ENCODE measurements around the gene HTRA2. TPM values are rescaled to one million over a fixed set of nuclear protein-coding genes. Genes with fewer than 3 reads are reported as not detected.

The HTRA2 gene
- polyA plus RNA-seq, 1 donor = 28.8 TPM

Other genes with a start within 250 kb of the HTRA2 start
- gene SLC4A5, start 186.5 kb upstream of the HTRA2 start, polyA plus RNA-seq (ENCODE audit: insufficient read length) = 2.0 TPM
- 98.0 TPM for gene DCTN1, start 149.6 kb upstream of the HTRA2 start, polyA plus RNA-seq (ENCODE audit: insufficient read length)
- gene C2orf81, start 108.3 kb upstream of the HTRA2 start, polyA plus RNA-seq (ENCODE audit: insufficient read length) = 2.2 TPM
- 8.7 TPM for gene WDR54, start 108.2 kb upstream of the HTRA2 start, polyA plus RNA-seq (ENCODE audit: insufficient read length)
- 50.9 TPM for gene RTKN, start 88.0 kb upstream of the HTRA2 start, polyA plus RNA-seq (ENCODE audit: insufficient read length)
- gene INO80B, start 74.8 kb upstream of the HTRA2 start, polyA plus RNA-seq (ENCODE audit: insufficient read length) = 19.0 TPM
- gene WBP1, start 71.5 kb upstream of the HTRA2 start, polyA plus RNA-seq (ENCODE audit: insufficient read length) = 57.6 TPM
- 30.4 TPM for gene MOGS, start 64.6 kb upstream of the HTRA2 start, polyA plus RNA-seq (ENCODE audit: insufficient read length)
- gene MRPL53, start 57.3 kb upstream of the HTRA2 start, polyA plus RNA-seq (ENCODE audit: insufficient read length) = 66.9 TPM
- 9.9 TPM for gene CCDC142, start 46.9 kb upstream of the HTRA2 start, polyA plus RNA-seq (ENCODE audit: insufficient read length)
- 18.3 TPM for gene TTC31, start 46.9 kb upstream of the HTRA2 start, polyA plus RNA-seq (ENCODE audit: insufficient read length)
- 1.2 TPM for gene LBX2, start 30.3 kb upstream of the HTRA2 start, polyA plus RNA-seq (ENCODE audit: insufficient read length)
- gene PCGF1, start 22.2 kb upstream of the HTRA2 start, polyA plus RNA-seq (ENCODE audit: insufficient read length) = 14.1 TPM
- gene TLX2, start 15.5 kb upstream of the HTRA2 start, polyA plus RNA-seq (ENCODE audit: insufficient read length) = not detected
- gene DQX1, start 3.7 kb upstream of the HTRA2 start, polyA plus RNA-seq (ENCODE audit: insufficient read length) = 0.14 TPM
- gene AUP1, start 227 bp upstream of the HTRA2 start, polyA plus RNA-seq (ENCODE audit: insufficient read length) = 60.5 TPM
- 8.7 TPM for gene LOXL3, start 24.0 kb downstream of the HTRA2 start, polyA plus RNA-seq (ENCODE audit: insufficient read length)
- gene DOK1, start 24.8 kb downstream of the HTRA2 start, polyA plus RNA-seq (ENCODE audit: insufficient read length) = 5.5 TPM
- 0.14 TPM for gene M1AP, start 118.4 kb downstream of the HTRA2 start, polyA plus RNA-seq (ENCODE audit: insufficient read length)
- gene SEMA4F, start 124.3 kb downstream of the HTRA2 start, polyA plus RNA-seq (ENCODE audit: insufficient read length) = 2.1 TPM

Data from forelimb muscle (tissue), 1 donor.